GM19023 (cell line): ENCODE data around the gene SLC25A3.

ENCODE experiments used
- ATAC-seq: cut with Tn5 transposase; IDR thresholded peaks from one replicate; pipeline ENCODE4 v1.9.1; 2021; ENCODE audit warnings: mild to moderate bottlenecking, moderate library complexity; ENCODE audit not compliant: unreplicated experiment

Gene SLC25A3

DNA sequence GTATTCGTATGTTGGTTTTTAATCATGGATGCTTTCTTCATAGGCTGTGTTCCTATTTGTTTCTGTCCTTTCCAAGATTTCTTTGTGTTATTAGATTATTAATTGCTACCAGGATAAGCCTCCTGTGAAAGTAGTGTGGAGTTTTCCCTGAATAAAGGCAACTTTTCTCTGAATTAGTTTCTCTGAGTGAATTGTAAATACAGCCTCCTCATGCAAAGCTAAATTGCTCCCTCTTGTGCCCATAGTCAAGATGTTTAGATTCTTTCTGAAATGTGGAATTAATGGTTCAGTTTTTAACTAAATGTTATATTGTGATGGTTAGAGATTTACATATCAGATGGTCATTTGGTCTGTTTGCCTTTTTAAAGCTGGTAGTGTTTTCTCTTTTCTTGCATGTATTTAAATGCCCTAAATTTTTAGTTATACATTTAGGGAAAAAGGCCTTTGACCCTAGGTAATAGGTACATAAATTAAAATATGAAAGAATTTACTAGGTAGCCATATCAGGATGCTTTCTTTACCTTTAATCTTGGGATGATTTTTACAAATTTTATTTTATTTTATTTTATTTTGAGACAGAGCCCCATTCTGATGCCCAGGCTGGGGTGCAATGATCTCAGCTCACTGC lies 60.5 kb downstream of the SLC25A3 start:
- ATAC-seq: no peak
